Stimulated activated CD4-positive, alpha-beta T cell treated with anti-CD3 and anti-CD28 coated beads, Interleukin-15, amount 100 ng/mL, for 24 hours (primary cell): ENCODE data around the gene SNORC.
A peak's percentile ranks its signal among the peaks of the same experiment; 100 is the strongest.
"Not testable (repeated sequence)": the region's sequence is repeated elsewhere in the genome, so short reads cannot be mapped to it uniquely, and the experiment has no call there.

ENCODE experiments used
- DNase-seq: peaks from one replicate; pipeline ENCODE4 v3.0.0-alpha.2; 2020

Gene SNORC

DNA sequence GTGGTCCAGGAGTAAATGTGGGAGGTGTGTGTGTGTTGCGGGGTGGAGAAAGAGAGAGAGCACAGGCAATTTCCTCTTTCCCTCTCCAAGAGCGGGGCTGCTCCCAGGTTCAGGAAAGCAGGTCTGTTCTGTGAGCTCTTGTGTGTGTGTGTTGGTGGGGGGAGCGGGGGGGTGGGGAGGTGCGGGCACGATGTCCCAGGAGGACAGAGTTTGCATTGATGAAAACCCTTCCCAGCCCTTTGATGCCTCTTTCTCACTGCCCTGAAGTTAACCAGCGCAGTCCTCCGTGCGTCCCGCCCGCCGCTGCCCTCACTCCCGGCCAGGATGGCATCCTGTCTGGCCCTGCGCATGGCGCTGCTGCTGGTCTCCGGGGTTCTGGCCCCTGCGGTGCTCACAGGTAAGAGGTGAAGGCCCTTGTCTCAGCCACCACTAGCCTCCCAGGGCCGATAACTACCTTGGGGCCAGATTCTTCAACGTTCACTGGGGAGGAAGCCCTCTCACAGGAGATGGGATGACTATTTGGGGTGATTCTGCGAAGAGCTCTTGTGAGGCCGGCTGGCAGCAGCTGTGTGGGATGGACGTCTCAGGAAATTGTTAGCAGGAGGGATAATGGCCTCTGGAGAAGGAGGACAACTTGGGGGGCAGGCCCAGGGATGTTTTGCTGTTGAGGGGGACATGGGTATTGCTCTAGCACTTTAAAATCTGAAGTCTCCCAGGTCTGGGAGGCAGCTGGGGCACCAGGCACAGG, at the start of gene SNORC:
Gene SNORC (plus strand): TSS at position 247 of the 748 bp plus-strand sequence. CDS start 78 bp downstream, at position 325.
- DNase-seq: no peak

DNA sequence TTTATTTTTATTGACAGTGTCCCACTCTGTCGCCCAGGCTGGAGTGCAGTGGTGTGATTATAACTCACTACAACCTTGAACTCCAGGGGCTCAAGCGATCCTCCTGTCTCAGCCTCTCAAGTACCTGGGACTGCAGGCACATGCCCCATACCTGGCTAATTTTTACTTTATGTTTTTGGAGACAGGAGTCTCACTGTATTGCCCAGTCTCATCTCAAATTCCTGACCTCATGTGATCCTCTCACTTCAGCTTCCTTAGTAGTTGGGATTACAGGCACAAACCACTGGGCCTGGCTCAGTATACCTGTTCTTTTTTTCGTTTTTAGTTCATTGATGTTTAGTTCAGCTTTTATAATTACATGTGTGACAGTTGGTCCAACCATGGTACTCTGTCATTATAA, 40.1 kb upstream of the SNORC start:
- DNase-seq: no peak

DNA sequence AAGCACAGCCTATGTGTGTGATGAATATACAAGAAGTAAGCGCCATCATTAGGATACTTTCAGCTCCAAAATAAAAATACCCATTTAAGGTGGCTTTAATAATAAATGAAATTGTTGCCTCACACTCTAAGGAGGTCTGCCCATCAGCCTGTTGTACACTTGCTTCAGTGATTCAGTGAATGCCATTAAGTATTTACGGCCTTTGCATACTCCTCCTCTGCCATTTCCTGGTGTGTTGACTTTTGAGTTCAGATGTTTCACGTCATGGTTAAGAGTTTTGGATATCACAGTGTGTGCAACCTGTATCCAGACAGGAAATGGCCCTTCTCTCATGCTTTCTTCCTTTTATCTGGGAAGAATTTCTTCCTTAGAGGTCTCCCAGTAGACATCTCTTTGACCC, 38.6 kb upstream of the SNORC start:
- DNase-seq: no peak

DNA sequence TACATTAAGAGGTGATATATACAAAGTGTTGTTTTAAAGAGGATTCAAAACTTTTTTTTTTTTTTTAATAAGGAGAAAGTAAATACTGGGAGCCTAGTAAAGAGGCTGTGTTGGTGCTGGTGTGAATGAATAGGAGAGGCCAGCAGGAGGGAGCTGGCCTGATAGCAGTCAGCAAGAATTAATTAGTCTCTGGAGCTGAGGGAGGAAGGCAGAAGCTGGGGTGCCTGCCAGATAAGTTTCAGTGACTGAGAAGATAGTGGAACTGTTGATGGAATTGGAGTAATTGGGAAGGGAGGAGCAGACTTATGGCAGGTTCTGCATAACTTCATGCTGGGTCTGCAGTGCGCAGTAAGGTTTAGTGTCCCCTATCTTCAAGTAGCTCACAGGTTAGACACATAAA, 36.2 kb upstream of the SNORC start:
- no peak for DNase-seq

DNA sequence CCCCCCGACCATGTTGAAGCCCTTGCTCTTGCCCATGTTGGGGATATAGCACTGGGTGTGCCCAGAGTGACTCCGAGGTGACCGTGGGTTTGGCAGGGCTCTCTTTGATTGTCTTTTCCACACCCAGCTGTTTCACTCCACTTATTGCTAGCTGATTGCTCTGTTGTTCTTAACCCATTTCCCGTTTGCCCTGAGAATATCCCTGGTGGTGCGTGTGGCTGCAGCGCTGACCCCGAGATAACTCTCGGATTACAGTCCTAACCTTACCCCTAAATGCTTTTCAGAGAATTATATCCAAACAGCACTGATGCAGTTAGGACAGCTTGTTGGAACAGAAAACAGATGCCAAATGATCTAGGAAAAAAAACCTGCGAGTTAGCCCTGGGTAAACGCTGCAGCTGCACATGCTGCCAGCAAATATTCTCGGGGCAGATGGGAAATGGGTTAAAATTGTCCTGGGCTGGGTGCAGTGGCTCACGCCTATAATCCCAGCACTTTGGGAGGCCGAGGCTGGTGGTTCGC, 34.3 kb upstream of the SNORC start:
- no peak for DNase-seq

DNA sequence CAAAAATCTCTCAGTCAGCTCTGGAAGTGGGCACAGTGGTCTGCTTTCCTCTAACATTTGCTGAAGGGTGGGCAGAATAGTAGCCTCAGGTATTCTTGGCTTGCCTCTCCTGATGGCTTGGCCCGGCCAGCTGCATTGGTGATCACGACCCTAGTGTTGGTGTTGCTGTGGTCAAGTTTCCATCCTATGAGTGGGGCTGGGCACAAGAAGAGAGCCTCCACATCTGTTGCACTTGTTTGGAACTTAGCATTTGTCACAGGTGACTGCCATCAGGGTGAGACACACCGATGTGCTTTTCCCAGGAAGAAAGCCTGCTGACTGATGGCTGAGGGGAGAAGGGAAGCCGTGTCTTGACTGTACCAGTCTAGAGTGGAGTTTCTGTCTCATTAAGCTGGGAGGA, 33.1 kb upstream of the SNORC start:
- DNase-seq: no peak

DNA sequence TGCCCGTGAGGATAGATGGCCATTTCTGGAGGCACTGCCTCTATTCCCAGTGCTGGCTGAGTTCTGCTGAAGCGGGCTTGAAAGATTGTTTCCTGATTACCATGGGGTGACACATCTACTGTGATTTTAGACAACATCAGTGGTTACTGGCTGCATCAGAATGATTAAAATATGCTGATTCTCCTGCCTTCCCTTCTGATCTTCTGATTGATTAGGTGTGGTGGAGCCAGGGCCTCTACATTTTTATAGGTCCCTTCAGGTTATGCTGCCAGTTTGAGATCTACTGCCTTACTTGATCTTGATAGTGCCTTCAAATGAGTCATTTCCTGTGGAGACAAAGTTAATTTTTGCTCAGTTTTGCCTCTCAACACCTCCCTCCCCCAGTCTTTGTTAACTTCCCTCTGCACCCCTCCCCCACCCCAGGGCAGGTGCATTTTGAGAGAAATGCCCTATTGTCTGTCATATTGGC, 31.6 kb upstream of the SNORC start:
- DNase-seq: peak; percentile 69

DNA sequence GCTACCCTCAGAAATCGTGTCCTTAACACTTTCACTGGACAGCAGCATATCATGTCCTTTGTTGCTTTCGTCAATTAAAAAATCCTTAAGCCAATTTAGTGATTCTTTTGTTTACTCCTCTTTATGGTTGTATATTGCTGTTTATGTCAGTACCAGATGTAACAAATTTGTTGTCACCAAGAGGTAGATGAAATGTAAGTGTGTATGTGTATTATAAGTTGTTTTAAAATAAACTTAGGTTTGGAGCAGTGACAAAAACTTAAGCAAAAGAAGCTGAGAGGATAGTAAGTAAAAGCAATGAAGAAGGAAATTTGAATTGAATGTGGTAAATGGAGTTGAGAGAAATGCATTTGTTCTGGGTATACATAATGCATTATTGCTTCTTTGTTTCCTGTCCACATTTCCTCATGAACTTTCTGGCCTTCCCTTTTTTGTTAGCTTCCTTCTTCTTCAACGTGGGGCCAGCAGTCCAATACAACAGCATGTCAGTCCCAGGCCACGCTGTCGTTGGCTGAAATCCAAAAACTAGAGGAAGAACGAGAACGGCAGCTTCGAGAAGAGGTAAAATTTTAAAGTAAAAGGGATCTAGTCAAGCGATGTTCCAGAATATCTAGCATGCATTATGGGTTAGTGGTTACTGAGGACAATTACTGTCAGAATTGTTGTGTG, 30.5 kb upstream of the SNORC start:
- DNase-seq: no peak

DNA sequence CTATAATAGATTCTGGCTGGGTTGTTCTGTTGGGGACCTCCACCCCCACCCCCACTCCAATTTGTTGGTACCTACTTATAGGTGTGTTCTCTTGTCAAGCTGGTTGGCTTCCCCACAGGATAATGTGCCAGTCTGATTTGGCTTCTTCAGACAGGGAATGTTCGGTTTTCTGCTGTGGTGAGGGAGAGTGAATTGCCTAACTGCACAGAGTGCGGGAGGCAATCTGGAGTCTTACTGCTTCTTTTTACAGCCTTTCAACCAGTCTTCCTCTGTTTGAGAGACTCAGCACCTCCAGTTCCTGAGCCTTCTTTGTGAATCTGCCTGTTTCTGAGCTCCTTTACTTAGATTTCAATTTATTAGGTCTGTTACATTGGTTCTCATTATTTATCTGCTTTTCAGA, 27.4 kb upstream of the SNORC start:
- no peak for DNase-seq

DNA sequence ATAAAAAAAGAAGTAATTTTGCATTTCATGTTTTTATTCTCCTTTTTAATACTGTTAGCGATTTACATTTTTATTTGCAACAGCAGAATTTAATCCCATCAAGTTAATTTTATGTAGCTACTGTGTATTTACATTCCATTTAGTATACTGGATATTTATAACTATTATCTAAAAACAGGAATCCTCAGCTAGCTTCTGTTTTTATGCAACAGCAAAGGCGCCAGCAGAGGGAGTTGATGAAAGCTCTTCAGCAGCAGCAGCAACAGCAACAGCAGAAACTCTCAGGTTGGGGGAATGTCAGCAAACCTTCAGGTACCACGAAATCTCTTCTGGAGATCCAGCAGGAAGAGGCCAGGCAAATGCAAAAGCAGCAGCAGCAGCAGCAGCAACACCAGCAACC, 26.2 kb upstream of the SNORC start:
- no peak for DNase-seq

DNA sequence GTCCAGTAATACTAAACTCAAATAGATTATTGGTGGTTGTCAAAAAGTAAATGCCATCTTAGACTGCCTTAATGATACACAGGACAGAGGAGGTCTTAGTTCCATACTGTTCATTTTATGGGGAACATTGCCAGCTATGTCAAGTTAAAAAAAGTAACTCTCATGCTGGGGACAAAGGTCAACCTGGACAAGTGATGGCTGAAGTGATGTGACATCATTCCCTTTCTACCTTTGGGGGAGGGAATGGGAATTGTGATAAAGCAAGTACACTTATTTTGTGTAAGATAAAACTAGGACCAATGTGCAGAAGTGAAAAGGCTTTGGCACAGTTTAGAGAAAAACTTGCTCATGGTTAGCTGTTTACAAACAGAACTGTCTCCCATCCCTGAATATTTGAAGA, 24.0 kb upstream of the SNORC start:
- DNase-seq: no peak

DNA sequence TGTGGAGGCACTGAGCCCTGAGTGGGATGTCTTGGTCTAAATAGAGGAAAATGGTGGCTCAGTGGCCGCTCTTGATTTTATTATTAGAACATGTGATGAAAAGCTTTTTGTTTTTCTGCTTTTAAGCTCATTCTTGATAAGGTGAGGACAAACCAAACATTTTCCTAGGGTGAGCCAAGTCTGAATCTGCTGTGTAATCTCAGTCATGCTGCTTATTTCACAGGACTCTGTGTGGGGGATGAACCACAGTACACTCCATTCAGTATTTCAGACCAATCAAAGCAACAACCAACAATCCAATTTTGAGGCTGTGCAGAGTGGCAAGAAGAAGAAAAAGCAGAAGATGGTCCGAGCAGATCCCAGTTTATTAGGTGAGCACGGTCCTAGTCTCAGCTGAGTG, 20.0 kb upstream of the SNORC start:
- no peak for DNase-seq

DNA sequence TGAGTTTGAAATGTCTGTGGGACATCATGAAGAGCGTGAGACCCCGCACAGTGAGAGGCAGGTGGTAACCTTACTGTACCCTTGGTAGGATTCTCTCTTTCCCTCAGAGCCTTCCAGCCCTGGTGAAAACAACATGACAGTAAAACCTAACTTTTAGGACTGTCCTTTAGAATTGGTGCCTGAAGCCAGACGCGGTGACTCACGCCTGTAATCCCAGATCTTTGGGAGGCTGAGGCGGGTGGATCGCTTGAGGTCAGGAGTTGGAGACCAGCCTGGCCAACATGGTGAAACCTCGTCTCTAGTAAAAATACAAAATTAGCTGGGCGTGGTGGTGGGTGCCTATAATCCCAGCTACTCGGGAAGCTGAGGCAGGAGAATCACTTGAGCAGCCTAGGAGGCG, 18.0 kb upstream of the SNORC start:
- not testable (repeated sequence) for DNase-seq

DNA sequence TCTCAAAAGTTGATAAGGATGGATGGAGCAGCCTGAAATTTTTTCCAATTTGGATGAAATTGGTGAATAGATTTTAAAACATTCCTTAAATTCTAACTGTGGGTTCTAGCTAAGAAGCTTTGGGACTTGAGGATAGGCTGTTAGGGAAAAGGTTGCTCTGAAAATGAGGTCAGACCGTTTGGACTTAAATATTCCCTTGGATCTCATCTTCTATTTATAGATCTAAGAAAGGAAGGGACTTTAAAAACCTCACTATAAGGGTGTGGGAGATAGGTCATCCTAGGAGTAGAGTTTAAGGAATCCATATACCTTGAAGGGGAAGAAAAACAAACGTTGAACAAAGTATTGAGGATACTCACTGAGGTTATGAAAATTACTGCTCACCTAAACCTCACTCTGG, 17.4 kb upstream of the SNORC start:
- no peak for DNase-seq

DNA sequence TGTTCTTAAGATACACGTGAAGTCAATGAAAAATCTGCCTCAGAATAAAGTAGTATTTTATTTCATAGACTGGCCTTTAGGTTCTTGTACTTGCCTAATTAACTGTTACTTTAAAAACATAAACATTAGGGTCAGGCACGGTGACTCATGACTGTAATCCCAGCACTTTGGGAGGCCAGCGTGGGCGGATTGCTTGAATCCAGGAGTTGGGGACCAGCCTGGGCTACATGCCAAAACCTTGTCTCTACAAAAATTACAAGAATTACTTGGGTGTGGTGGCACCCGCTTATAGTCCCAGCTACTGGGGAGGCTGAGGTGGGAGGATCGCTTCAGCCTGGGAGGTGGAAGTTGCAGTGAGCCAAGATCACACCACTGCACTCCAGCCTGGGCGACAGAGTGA, 16.0 kb upstream of the SNORC start:
- DNase-seq: no peak

DNA sequence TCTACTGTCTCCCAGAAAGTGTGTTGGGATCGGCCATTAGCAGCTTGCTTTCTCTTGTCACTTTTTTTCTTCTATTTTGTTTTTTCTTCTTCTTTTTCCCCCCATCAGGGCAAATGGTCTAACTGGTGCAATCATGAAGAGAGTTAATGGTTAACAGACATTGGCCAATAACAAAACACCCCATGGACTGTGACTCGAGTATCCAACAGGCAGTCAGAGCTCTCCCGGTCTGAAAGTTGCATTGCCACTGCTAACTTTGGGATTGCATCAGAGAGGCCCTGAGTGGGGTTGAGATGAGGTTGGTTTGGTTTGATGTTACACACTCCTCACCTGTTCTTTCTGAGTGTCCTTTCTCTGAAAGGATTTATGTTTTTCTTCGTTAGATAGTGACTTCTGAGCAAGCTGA, 12.9 kb upstream of the SNORC start:
- no peak for DNase-seq

DNA sequence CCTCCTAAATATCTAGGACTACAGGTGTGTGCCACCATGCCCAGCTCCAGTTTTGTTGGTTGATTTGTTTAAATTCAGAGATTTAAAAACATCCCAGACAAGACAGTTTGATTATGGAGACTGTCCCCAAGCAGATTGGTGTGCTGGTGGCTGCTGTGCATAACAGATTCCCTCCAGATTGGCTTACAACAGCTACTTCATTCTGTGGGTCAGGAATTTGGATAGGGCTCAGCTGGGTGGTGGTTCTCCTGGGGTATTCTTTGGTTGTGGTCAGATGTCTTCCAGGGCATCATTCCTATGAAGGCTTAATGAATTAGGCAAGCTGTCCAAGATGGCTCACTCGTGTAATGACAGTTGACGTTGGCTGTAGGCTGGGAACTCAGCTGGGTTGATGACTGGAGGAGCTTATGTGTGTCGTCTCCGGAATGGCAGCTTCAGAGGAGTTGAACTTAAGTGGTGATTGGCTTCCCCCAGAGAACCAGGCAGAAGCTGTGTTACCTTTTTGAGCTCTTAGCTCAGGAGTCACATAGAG, 10.6 kb upstream of the SNORC start:
- DNase-seq: no peak

DNA sequence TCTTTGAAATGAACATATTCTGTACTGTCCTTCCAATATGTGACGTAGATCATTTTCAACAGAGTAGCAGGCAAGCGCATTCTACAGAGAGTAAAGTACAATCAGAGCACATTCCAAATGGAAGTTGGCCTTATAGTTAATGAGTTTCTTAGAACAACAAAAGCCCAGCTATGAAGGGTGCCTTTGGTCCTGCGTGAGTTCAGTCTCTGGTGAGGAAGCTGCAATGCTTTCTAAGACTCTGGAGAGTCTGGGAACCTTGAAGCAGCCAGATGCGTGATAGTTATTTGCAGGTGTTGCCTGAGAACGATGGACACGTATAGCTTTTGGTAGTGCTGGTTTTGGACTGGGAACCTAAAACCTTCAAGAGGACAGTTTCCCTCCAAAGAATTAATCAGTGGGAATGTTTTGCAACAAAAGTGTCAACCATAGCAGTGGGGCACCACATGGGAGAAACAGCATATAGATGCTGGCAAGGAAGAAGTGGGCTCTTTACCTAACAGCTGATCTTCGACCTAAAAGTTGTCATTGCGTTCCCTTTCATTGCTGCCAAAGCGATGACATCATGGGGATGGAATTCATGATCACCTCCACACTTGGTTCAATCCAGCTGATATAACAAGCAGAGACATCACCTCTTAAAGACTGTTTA, 9.3 kb upstream of the SNORC start:
- DNase-seq: no peak

DNA sequence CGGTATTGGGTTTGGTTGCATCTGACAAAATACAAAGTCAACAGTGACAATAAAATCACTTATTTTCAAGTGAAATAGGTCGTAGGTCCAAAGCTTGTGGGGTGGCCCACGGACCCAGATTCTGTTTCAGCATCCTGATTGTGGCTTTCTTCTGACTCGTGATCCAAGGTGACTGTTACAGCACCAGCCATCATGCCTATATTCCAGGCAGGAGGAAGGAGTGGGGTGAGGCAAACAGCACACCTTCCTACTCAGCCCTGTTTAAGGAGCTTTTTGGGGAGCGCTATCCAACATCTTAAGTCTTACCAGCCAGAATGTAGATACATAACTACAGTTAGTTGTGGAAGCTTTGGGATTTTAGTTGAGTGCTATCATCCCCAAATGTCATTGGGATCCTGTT, 8.7 kb upstream of the SNORC start:
- DNase-seq: no peak

DNA sequence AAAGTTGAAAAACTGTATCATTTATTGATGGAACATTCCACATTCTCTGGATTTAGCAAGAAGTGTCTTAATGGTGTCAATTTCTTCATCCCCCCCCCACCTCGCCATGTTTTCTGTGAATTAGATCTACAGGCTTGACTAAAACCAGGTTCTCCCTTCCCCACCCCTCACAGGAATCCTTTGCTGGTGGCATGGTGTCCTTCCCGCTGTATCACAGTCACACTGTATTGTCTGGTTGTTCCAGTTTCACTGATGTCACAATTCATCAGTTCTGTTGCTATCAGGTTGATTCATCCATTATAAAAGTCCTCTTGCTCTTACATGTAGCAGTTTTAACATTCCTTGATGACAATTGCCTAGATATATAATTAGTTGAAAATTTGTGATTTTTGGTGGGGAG, 6.1 kb upstream of the SNORC start:
- no peak for DNase-seq

DNA sequence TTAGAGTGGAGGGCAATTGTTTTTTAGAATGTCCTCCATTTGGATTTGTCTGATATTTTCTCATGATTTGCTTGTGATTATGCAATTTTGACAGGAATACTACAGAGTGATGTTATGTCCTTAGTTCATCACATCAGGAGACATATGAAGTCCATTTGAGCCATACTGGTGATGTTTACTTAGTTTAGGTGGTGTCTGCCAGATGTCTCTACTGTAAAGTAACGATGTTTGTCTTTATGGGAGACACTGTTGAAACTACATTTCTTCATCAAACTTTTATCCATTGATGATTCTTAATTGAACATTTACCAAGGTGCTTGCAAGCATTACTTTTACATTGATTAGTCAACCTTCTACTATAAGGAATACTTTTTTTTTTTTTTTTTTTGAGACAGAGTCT, 4.9 kb upstream of the SNORC start:
- DNase-seq: no peak

DNA sequence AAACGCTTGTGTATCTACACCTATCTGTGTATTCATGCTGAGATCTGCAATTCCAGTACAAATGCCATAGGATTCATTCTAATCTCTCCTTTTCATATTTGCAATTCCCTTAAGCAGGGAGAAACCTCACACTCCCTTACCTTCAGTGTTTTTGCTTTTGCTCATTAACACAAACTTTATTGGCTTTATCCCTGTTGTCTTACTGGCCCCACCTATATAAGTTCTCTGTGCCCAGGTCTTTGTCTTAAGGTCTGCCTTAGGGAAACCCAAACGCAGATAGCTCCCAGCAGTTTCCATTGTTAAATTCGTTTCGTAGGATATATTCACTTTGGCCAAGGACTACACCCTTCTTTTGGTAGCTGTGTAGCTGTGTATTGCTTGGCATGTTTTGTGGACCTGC, 4.0 kb upstream of the SNORC start:
- no peak for DNase-seq

DNA sequence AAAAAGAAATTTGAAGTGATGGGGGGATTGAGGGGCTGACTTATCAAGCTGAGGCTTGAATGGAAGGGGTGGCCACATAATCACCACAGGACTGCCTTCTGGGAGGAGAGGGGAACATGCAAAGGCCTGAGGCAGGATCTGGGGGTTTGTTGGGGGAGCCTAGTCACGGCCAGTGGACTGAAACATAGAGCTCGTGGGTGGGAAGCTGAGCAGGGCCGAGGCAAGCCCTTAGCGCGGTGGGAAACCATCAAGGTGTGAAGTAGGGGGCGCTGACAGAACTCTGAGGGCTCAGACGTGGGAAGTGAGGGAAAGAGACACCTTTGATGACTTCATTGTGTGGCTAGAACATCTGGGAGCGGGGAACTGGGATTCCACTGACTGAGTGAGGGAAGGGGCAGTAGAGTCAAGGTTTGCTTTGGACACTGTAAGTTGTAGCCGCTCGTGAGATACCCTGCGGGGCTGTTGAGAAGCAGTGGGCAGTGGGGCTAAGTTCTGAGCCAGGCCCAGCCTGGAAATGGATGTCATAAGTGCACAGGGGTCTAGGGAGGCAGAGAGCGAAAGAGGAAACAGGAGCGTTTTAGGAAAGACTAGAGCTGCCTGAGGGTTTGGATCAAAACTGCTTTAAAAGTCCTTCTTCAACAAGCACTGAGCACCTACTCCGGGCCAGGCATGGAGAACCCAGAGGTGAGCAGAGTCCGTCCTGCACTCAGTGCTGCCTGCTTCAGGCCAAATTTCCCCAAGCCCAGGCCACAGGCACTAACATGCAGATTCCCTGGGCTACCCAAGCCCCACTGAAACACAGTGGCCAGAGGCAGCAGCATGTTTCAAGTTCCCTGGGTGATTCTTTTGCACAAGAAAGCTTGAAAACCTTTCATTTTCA, 686 bp upstream of the SNORC start:
- DNase-seq: no peak
